Brain pericyte (primary cell): ENCODE measurements around the gene PTGES2.
"Not testable (repeated sequence)": the region's sequence is repeated elsewhere in the genome, so short reads cannot be mapped to it uniquely, and the experiment has no call there.

Experiments
- DNase-seq: peaks from one replicate; pipeline ENCODE4 v3.0.0-alpha.2; 2012; ENCODE audit warnings: low read depth, low spot score

Gene PTGES2

GRCh38 chr9:128136816-128137793, 9.6 kb upstream of the PTGES2 start:
- no peak for DNase-seq

GRCh38 chr9:128135561-128135960, 8.0 kb upstream of the PTGES2 start:
- DNase-seq = not testable (repeated sequence)

GRCh38 chr9:128132139-128132538, 4.6 kb upstream of the PTGES2 start:
- not testable (repeated sequence) for DNase-seq

- not testable (repeated sequence) for DNase-seq
Observed at GRCh38 chr9:128131346-128131745, 3.8 kb upstream of the PTGES2 start.

- not testable (repeated sequence) for DNase-seq
Observed at GRCh38 chr9:128130651-128131050, 3.1 kb upstream of the PTGES2 start.

GRCh38 chr9:128129976-128130590, 2.6 kb upstream of the PTGES2 start:
- not testable (repeated sequence) for DNase-seq

- no peak for DNase-seq
Observed at GRCh38 chr9:128128836-128129590, 1.5 kb upstream of the PTGES2 start.

GRCh38 chr9:128127990-128128835, 684 bp upstream of the PTGES2 start:
- peak; percentile 63 for DNase-seq

- no peak for DNase-seq
Observed at GRCh38 chr9:128125580-128126354, 1.8 kb downstream of the PTGES2 start.

GRCh38 chr9:128124873-128125579, 2.5 kb downstream of the PTGES2 start:
- DNase-seq = no peak

- DNase-seq = no peak
Observed at GRCh38 chr9:128124451-128124850, 3.1 kb downstream of the PTGES2 start.

- DNase-seq = no peak
Observed at GRCh38 chr9:128123451-128124080, 4.0 kb downstream of the PTGES2 start.

GRCh38 chr9:128122809-128123175, 4.7 kb downstream of the PTGES2 start:
- no peak for DNase-seq

GRCh38 chr9:128121924-128122808, 5.4 kb downstream of the PTGES2 start:
- no peak for DNase-seq

- no peak for DNase-seq
Observed at GRCh38 chr9:128121466-128121810, 6.1 kb downstream of the PTGES2 start.

GRCh38 chr9:128120741-128121465, 6.6 kb downstream of the PTGES2 start:
- no peak for DNase-seq

GRCh38 chr9:128120061-128120740, 7.3 kb downstream of the PTGES2 start:
- DNase-seq = no peak
